GM10266 (cell line): ENCODE results near the gene BICD1.

Source experiments
- DNase-seq: peaks from one replicate; pipeline ENCODE4 v3.0.0; 2012; ENCODE audit errors: extremely low spot score
- CTCF ChIP-seq: IDR thresholded peaks from 2 replicates; pipeline ENCODE4 v1.5.1; 2012; ENCODE audit warnings: mild to moderate bottlenecking, low read depth; ENCODE audit not compliant: control insufficient read depth, insufficient read depth; ENCODE audit errors: missing control alignments

Gene BICD1

GRCh38 chr12:32151552-32151951 lies 44.9 kb downstream of the BICD1 start:
- no peak for TF ChIP-seq CTCF

GRCh38 chr12:32155041-32155440 lies 48.4 kb downstream of the BICD1 start:
- DNase-seq: no peak
- no peak for TF ChIP-seq CTCF

More at GRCh38 chr12:32151552-32151951, 44.9 kb downstream of the BICD1 start:
- no peak for DNase-seq

- no peak for TF ChIP-seq CTCF
- DNase-seq: no peak
These were observed 49.4 kb downstream of the BICD1 start for GRCh38 chr12:32155961-32156529.

- DNase-seq: no peak
- TF ChIP-seq CTCF: no peak
These were observed 51.9 kb downstream of the BICD1 start for GRCh38 chr12:32158525-32158924.

- no peak for DNase-seq
- TF ChIP-seq CTCF: no peak
These were observed 52.7 kb downstream of the BICD1 start for GRCh38 chr12:32159381-32159780.

- no peak for TF ChIP-seq CTCF
- no peak for DNase-seq
These were observed 53.3 kb downstream of the BICD1 start for GRCh38 chr12:32159925-32160324.

- no peak for TF ChIP-seq CTCF
- no peak for DNase-seq
These were observed 54.4 kb downstream of the BICD1 start for GRCh38 chr12:32161058-32161457.
